NK-92 treated with Interleukin-12 subunit alpha and Interleukin-12 subunit beta, amount 100 ng/mL, for 24 hours (cell line): ENCODE results near the gene MCC.
A peak's percentile ranks its signal among the peaks of the same experiment; 100 is the strongest.

Experiments
- DNase-seq: peaks from one replicate; lab custom pipeline; 2025; lab: John Stamatoyannopoulos, UW

Gene MCC

GRCh38 chr5:113487781-113488644 lies at the start of gene MCC:
MCC (minus strand) TSS chr5:113488453.
- no peak for DNase-seq

GRCh38 chr5:113531481-113532159 lies 43.4 kb upstream of the MCC start:
- no peak for DNase-seq

DNA sequence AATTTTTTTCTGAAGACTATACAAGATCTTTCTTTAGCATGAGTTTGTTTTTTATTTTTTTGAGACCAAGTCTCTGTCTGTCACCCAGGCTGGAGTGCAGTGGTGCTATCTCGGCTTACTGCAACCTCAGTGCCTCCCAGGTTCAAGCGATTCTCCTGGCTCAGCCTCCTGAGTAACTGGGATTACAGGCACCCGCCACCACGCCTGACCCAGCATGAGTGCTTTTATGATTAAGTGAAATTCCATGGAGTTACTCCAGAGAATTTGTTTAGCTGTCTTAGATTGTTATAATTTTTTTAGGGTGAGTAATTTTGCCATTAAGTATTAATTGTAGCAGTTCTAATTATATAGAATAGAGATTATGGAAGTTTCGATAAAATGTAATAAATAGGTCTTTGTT lies 39.5 kb upstream of the MCC start:
- DNase-seq = no peak

DNA sequence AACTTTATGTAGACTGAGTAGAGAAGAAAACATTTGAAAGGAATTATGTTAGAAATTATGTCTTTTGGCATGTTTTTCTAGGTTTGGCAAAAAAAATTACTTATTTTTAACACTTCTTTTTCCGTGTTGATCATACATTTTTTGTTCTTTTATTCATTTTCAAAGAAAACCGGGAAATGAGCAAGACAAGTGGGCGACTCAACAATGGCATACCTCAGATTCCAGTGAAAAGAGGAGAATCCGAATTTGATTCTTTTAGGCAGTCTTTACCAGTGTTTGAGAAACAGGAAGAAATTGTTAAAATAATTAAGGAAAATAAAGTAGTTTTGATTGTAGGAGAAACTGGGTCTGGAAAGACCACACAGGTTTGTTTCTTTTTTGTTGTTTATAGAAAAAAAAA lies 38.2 kb upstream of the MCC start:
- DNase-seq = no peak

GRCh38 chr5:113524927-113525326 lies 36.7 kb upstream of the MCC start:
- DNase-seq = no peak

DNA sequence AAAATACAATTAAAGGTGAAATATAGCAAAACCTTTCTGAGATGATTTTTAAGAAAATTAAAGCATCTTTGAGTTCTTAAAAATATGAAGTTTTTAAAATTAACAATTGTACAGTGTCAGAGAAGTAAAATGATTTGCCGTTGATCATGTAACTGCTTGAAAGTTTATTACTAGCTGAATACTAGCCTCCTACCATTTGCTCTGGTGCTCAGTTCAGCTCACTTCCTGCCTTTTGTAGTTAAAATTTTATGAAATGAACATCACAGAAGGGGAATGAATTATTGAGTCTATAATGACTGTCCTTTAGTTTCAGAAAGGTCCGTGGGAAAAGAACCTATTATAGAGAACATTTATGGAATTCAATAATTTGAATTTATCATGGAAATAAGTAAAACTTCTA lies 34.9 kb upstream of the MCC start:
- no peak for DNase-seq

DNA sequence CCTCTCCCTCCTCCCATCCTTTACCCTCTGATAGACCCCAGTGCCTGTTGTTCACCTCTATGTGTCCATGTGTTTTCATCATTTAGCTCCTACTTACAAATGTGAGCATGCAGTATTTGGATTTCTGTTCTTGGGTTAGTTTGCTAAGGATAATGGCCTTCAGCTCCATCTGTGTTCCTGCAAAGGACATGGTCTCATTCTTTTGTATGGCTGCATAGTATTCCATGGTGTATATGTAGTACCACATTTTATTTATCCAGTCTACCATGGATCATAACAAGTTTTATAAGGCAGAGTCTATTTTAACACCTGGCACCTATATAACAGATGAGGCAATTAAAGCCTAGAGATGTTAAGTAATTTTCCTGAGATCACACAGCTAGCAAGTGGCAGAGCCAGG lies 32.6 kb upstream of the MCC start:
- DNase-seq = no peak

DNA sequence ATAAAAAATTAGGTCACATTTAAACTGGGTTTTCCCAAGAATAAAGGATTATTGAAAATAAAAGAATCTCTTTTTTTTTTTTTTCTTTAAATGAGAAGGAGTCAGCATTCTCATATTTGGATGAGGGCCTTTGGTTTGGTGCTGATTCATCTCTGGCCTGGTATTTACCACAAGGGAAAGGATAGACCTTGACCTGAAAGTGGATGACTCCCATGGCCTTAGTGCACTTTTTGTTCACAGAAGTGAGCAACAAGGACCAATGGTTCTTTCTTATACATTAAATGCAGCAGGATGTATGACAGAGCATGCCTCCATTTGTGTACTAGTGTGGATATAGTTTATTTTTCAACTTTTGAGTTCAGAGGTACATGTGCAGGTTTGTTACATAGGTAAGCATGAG lies 32.2 kb upstream of the MCC start:
- DNase-seq = no peak

- no peak for DNase-seq
Observed at GRCh38 chr5:113519412-113519811, 31.2 kb upstream of the MCC start.

DNA sequence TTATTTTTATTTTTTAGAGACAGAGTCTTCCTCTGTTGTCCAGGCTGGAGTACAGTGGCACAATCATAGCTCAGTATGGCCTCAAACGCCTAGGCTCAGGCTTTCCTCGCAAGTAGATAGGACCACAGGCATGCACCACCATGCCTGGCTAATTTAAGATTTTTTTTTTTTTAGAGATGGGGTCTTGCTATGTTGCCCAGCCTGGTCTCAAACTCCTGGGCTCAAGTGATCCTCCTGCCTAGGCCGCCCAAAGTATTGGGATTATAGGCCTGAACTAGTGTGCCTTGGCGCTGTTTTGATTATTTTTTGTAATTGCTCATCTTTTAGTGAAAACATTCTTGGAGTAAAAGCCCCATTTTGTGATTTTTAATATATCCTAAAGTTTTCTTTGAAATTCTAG lies 30.6 kb upstream of the MCC start:
- DNase-seq = no peak

DNA sequence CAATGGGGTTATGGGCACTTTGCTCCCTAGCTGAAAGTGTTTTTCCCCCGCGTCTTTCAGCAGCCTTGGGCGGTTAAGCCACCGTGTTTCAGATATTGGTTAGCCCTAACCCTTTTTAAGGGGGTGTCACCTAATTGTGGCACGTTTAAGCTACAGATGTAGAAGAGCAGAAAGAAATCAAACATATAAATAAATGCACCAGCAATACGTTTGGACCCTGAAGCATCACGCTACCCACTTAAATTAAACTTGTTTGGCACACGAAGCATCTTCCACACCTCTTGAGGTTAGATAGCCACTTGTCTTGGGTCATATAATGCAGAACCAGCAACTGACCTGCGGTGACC lies 26.0 kb upstream of the MCC start:
- DNase-seq = no peak

DNA sequence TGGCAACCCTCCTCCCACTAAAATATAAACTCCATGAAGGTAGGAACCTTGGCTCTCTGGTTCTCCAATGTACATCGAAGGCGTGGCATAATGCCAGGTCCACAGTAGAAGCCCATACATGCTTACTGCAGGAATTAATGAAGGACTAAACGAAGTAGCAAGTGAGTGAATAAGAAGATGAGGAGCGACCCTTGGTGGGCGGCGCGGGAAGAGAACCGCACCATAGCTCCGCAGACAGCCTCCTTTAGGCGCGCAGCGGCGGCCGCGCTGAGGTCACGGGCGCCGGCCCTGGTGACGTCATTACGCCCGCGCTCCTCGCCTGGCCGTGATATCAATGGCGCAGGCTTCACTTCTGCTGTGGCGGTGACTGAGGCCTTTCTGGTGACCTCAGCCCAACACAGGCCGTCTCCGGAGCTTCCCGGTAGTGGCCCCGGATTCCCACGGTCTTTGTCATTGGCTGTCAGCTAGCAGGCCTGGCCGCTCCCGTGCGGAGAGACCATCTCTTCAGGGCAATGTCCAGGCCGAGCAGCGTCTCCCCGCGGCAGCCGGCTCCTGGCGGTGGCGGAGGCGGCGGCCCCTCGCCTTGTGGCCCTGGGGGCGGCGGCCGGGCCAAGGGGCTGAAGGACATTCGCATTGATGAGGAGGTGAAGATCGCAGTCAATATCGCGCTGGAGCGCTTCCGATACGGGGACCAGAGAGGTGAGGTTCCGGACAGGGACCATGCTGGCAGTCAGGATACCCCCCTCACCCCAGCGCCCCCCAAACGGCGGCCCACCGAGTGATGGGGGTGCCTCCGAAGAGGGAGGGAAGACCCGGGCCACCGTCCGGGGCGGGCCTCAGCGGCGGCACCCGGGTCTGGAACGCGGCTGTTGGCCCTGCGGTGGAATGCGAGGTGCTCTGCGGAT lies 25.4 kb upstream of the MCC start, which contains the start of gene YTHDC2:
Gene YTHDC2 (plus strand): TSS at position 311 of the 905 bp plus-strand sequence. CDS start 202 bp downstream, at position 513.
- DNase-seq = peak; percentile 76

- no peak for DNase-seq
Observed at GRCh38 chr5:113512341-113512740, 24.1 kb upstream of the MCC start.

GRCh38 chr5:113510836-113511451 lies 22.7 kb upstream of the MCC start:
- no peak for DNase-seq

DNA sequence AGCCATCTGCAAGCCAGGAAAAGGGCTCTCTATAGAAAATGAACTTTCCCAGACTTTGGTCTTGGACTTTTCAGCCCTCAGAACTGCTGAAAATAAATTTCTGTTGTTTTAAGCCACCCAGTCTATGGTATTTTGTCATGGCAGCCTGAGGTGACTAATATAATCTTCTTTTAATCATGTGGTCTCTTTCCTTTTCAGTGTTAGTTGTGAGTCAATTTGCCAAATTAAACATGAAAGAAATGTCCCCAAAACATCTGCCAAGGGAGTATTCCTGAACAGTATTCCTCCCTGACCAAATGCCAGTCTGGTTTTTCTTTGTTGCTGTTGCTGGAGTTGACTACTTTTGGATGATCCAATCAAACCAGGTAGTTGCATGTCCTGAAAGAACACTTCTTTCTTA lies 20.5 kb upstream of the MCC start:
- no peak for DNase-seq

DNA sequence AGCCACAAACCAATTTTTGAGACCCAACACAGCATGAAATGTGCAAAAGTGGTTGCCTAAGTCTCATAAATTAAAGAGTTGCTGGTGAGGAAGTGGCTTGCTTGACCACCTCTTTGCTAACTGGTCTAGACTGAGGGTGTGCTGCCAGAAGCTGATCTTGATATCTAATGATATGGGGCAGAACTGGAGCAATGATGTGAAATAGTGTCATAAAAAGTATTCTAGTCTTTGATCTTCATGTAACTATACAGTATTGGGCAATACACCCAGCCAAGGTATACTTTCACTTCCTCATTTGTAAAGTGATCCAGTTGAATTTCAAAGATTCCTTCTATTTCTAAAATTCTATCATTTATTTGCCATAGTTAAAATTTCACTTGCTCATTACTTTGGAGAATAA lies 19.3 kb upstream of the MCC start:
- peak; percentile 34 for DNase-seq

DNA sequence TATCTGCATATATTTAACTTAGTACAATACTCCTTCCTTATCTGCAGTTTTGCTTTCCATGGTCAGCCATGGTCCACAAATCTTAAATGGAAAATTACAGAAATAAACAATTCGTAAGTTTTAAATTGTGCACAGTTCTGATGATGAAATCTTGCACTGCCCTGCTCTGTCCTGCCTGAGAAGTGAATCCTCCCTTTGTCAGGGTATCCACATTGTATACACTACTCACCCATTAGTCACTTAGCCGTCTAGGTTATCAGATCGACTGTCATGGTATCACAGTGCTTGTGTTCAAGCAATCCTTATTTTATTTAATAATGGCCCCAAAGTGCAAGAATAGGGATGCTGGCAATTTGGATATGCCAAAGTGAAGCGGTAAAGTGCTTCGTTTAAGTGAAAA lies 16.9 kb upstream of the MCC start:
- no peak for DNase-seq

- DNase-seq = no peak
Observed at GRCh38 chr5:113503146-113503545, 14.9 kb upstream of the MCC start.

- no peak for DNase-seq
Observed at GRCh38 chr5:113502073-113502472, 13.8 kb upstream of the MCC start.

DNA sequence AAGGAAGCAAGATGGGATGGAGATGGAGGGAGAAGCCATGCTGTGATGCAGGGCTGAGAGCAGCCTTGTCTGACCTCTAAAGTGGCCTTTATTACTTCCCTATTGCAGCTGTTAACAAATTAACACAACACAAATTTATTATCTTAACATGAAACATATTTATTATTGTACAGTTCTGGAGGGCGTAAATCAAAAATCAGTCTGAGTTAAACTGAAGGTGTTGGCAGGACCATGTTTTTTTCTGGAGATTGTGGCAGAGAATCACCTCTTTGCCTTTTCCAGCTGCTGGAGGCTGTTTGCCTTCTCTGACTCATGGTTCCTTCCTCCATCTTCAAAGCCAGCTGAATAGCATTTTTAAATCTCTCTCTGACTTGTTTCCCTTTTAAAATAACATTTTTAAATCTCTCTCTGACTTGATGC lies 7.2 kb upstream of the MCC start:
- DNase-seq = no peak

DNA sequence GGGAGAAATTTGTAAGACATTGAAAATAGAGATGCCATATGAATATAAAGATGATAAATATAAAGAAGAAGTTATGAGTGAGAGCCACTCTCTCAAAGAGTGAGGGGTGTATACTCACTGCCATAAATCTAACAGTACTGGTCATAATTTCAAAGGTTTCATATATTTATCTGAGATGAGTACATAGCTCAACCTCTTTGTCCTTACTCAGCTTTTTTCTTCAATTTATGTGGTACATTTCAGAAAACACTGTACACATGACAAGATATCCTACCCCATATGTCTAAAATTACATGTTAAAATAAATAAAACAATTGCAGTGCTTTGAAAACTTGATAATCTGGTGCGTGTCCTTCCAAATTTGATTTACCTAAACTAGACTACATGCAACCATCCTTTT lies 5.2 kb upstream of the MCC start:
- DNase-seq = no peak

GRCh38 chr5:113491022-113491421 lies 2.8 kb upstream of the MCC start:
- no peak for DNase-seq
